Glomerular visceral epithelial cell (primary cell): ENCODE results near the gene ASPRV1.
"Not testable (repeated sequence)": the region's sequence is repeated elsewhere in the genome, so short reads cannot be mapped to it uniquely, and the experiment has no call there.

Experiments used
- DNase-seq: peaks from one replicate; pipeline ENCODE4 v3.0.0-alpha.2; 2016; ENCODE audit errors: extremely low spot score

The ASPRV1 gene

GRCh38 chr2:69961496-69961895 lies at the start of gene ASPRV1:
Gene ASPRV1, minus strand, starts transcription at chr2:69961631. Its CDS starts 195 bp downstream, at chr2:69961436.
- no peak for DNase-seq

- no peak for DNase-seq
Measured at GRCh38 chr2:70010576-70011111, 49.2 kb upstream of the ASPRV1 start.

GRCh38 chr2:70009762-70010575 lies 48.5 kb upstream of the ASPRV1 start:
- no peak for DNase-seq

- DNase-seq: no peak
Measured at GRCh38 chr2:70008290-70008689, 46.9 kb upstream of the ASPRV1 start.

- DNase-seq: no peak
Measured at GRCh38 chr2:70007151-70007550, 45.7 kb upstream of the ASPRV1 start.

- no peak for DNase-seq
Measured at GRCh38 chr2:70006447-70006784, 45.0 kb upstream of the ASPRV1 start.

- DNase-seq: no peak
Measured at GRCh38 chr2:70005752-70006446, 44.5 kb upstream of the ASPRV1 start.

- no peak for DNase-seq
Measured at GRCh38 chr2:70005216-70005615, 43.8 kb upstream of the ASPRV1 start.

- no peak for DNase-seq
Measured at GRCh38 chr2:70003093-70003830, 41.8 kb upstream of the ASPRV1 start.

GRCh38 chr2:70002241-70002899 lies 40.9 kb upstream of the ASPRV1 start:
- DNase-seq: no peak

GRCh38 chr2:70000529-70000928 lies 39.1 kb upstream of the ASPRV1 start:
- not testable (repeated sequence) for DNase-seq

- no peak for DNase-seq
Measured at GRCh38 chr2:69998761-69999160, 37.3 kb upstream of the ASPRV1 start.

GRCh38 chr2:69997015-69997830 lies 35.8 kb upstream of the ASPRV1 start:
- DNase-seq: peak; percentile 55

GRCh38 chr2:69995511-69995910 lies 34.1 kb upstream of the ASPRV1 start:
- DNase-seq: no peak

GRCh38 chr2:69994166-69994565 lies 32.7 kb upstream of the ASPRV1 start:
- no peak for DNase-seq

- no peak for DNase-seq
Measured at GRCh38 chr2:69993708-69994107, 32.3 kb upstream of the ASPRV1 start.

GRCh38 chr2:69993048-69993565 lies 31.7 kb upstream of the ASPRV1 start:
- no peak for DNase-seq

- no peak for DNase-seq
Measured at GRCh38 chr2:69992310-69993047, 31.0 kb upstream of the ASPRV1 start.

- no peak for DNase-seq
Measured at GRCh38 chr2:69989441-69990105, 28.1 kb upstream of the ASPRV1 start.
